ENCODE measurements around the gene PTPN6.

GRCh38 chr12:6968426-6968825 is 17.3 kb downstream of the PTPN6 start:
- TF ChIP-seq CTCF (IDR thresholded peaks at IDR 0.05): no peak
- no peak for TF ChIP-seq POLR2AphosphoS5 (IDR thresholded peaks at IDR 0.05)
- no peak for TF ChIP-seq EP300 (IDR thresholded peaks at IDR 0.05)
